IPS DF 19.7 (cell line): Measurements from ENCODE around the gene WDR3.

Source experiments
- DNase-seq: peaks from one replicate; pipeline ENCODE4 v3.0.0-alpha.2; 2013; ENCODE audit warnings: low read depth, low spot score

Gene WDR3

GRCh38 chr1:117952386-117952785 is 22.8 kb downstream of the WDR3 start:
- DNase-seq: no peak

GRCh38 chr1:117959364-117959763 is 29.8 kb downstream of the WDR3 start:
- DNase-seq: no peak

GRCh38 chr1:117964290-117965038 is 34.9 kb downstream of the WDR3 start:
- DNase-seq: no peak

- DNase-seq: peak; percentile 17
Measured at GRCh38 chr1:117967477-117967876, 37.9 kb downstream of the WDR3 start.

GRCh38 chr1:117967881-117968280 is 38.3 kb downstream of the WDR3 start:
- no peak for DNase-seq

GRCh38 chr1:117970252-117970651 is 40.7 kb downstream of the WDR3 start:
- DNase-seq: no peak

GRCh38 chr1:117971777-117972176 is 42.2 kb downstream of the WDR3 start:
- DNase-seq: no peak

GRCh38 chr1:117976381-117976780 is 46.8 kb downstream of the WDR3 start:
- no peak for DNase-seq

- DNase-seq: no peak
Measured at GRCh38 chr1:117981455-117982192, 52.1 kb downstream of the WDR3 start.

- DNase-seq: no peak
Measured at GRCh38 chr1:117985239-117985638, 55.7 kb downstream of the WDR3 start.

GRCh38 chr1:117985973-117986372 is 56.4 kb downstream of the WDR3 start:
- DNase-seq: no peak

GRCh38 chr1:118004312-118004711 is 74.8 kb downstream of the WDR3 start:
- no peak for DNase-seq

- DNase-seq: no peak
Measured at GRCh38 chr1:118007391-118007790, 77.9 kb downstream of the WDR3 start.

- DNase-seq: no peak
Measured at GRCh38 chr1:118008011-118008410, 78.5 kb downstream of the WDR3 start.

GRCh38 chr1:118012515-118013124 is 83.1 kb downstream of the WDR3 start:
- no peak for DNase-seq

- no peak for DNase-seq
Measured at GRCh38 chr1:118013336-118013735, 83.8 kb downstream of the WDR3 start.

GRCh38 chr1:118013938-118014337 is 84.4 kb downstream of the WDR3 start:
- DNase-seq: no peak
